HEK293T (cell line): ENCODE results near the gene CHST11.

Experiments used
- BHLHE40 ChIP-seq: fragments of 450-650 bp; IDR thresholded peaks from 2 replicates; pipeline ENCODE4 v1.6.1; 2016; ENCODE audit warnings: mild to moderate bottlenecking, moderate library complexity, borderline replicate concordance
- CTBP1 ChIP-seq: fragments of 450-650 bp; IDR thresholded peaks from 2 replicates; pipeline ENCODE4 v1.6.1; 2016; ENCODE audit warnings: borderline replicate concordance
- ELF4 ChIP-seq: fragments of 450-650 bp; IDR thresholded peaks from 2 replicates; pipeline ENCODE4 v1.6.1; 2017; ENCODE audit warnings: antibody characterized with exemption
- FOXA1 ChIP-seq: fragments of 450-650 bp; IDR thresholded peaks from 2 replicates; pipeline ENCODE4 v1.6.1; 2016; ENCODE audit warnings: mild to moderate bottlenecking
- FOXK2 ChIP-seq: fragments of 450-650 bp; IDR thresholded peaks from 2 replicates; pipeline ENCODE4 v1.6.1; 2016; ENCODE audit warnings: mild to moderate bottlenecking
- FOXM1 ChIP-seq: fragments of 450-650 bp; IDR thresholded peaks from 2 replicates; pipeline ENCODE4 v1.6.1; 2017; ENCODE audit warnings: mild to moderate bottlenecking, borderline replicate concordance
- LEF1 ChIP-seq: fragments of 450-650 bp; IDR thresholded peaks from 2 replicates; pipeline ENCODE4 v1.6.1; 2017; ENCODE audit warnings: mild to moderate bottlenecking, borderline replicate concordance
- NFRKB ChIP-seq: fragments of 450-650 bp; IDR thresholded peaks from 2 replicates; pipeline ENCODE4 v1.6.1; 2016; ENCODE audit warnings: mild to moderate bottlenecking, moderate library complexity
- SP1 ChIP-seq: fragments of 450-650 bp; IDR thresholded peaks from 2 replicates; pipeline ENCODE4 v1.6.1; 2017
- TARDBP ChIP-seq: fragments of 450-650 bp; IDR thresholded peaks from 2 replicates; pipeline ENCODE4 v1.6.1; 2016
- ZNF384 ChIP-seq: fragments of 450-650 bp; IDR thresholded peaks from 2 replicates; pipeline ENCODE4 v1.6.1; 2016

GRCh38 chr12:104691721-104692556 is 235.2 kb downstream of the CHST11 start:
- TF ChIP-seq NFRKB (no peak), SP1 (no peak), TARDBP (no peak), FOXM1 (no peak), FOXA1 (no peak), CTBP1 (no peak), ELF4 (no peak), BHLHE40 (no peak), FOXK2 (no peak), LEF1 (no peak), ZNF384 (no peak)
